T-helper 1 cell treated with Interleukin-12 subunit alpha and Interleukin-12 subunit beta and Interleukin-4 antibody, amounts not matched to agents 30 μg/mL and 1 μg/mL, for 36 hours (primary cell): ENCODE results near the gene ASAP2.

Experiments used
- H3K27ac Mint-ChIP-seq: one replicate; pipeline ENCODE4 v1.8.0; 2021; ENCODE audit warnings: mild to moderate bottlenecking, mixed read lengths
- H3K27me3 Mint-ChIP-seq: one replicate; pipeline ENCODE4 v1.8.0; 2021; ENCODE audit warnings: low read depth, mixed read lengths
- H3K36me3 Mint-ChIP-seq: one replicate; pipeline ENCODE4 v1.8.0; 2021; ENCODE audit warnings: low read depth, mixed read lengths
- H3K4me1 Mint-ChIP-seq: one replicate; pipeline ENCODE4 v1.8.0; 2021; ENCODE audit warnings: low read depth, mixed read lengths
- H3K4me3 Mint-ChIP-seq: one replicate; pipeline ENCODE4 v1.8.0; 2021; ENCODE audit warnings: mild to moderate bottlenecking, moderate library complexity, mixed read lengths
- H3K9me3 Mint-ChIP-seq: one replicate; pipeline ENCODE4 v1.8.0; 2021; ENCODE audit warnings: mixed read lengths

ASAP2 gene

GRCh38 chr2:9378433-9379390 is 172.1 kb downstream of the ASAP2 start:
- Mint-ChIP-seq H3K9me3 (no peaks in the 10 kb centered on the region), H3K4me1 (no peaks in the 10 kb centered on the region), H3K27ac (no peak overlapping the region), H3K4me3 (no peak overlapping the region), H3K27me3 (peaks cover 3% of the 10 kb centered on the region), H3K36me3 (no peaks in the 10 kb centered on the region)

DNA sequence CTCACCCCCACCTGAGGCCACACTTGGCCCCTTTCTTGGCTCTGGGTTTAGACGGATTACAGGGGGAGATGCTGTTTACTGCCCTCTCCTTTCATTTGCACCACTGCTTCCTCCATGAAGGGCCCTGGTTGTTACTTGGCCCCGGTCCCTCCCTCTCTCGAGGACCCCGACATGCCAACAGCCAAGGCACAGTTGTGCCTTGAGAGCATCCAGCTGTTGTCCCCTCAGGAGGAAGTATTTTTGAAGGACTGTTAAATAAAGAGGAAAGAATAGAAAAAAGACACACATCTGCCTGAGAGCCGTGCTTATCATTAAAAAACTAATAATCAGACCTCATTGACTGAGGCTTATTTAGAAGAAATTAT is 172.8 kb downstream of the ASAP2 start:
- Mint-ChIP-seq H3K27ac (no peak overlapping the region), H3K36me3 (no peaks in the 10 kb centered on the region), H3K9me3 (no peaks in the 10 kb centered on the region), H3K4me3 (no peak overlapping the region), H3K27me3 (peaks cover 3% of the 10 kb centered on the region), H3K4me1 (no peaks in the 10 kb centered on the region)

DNA sequence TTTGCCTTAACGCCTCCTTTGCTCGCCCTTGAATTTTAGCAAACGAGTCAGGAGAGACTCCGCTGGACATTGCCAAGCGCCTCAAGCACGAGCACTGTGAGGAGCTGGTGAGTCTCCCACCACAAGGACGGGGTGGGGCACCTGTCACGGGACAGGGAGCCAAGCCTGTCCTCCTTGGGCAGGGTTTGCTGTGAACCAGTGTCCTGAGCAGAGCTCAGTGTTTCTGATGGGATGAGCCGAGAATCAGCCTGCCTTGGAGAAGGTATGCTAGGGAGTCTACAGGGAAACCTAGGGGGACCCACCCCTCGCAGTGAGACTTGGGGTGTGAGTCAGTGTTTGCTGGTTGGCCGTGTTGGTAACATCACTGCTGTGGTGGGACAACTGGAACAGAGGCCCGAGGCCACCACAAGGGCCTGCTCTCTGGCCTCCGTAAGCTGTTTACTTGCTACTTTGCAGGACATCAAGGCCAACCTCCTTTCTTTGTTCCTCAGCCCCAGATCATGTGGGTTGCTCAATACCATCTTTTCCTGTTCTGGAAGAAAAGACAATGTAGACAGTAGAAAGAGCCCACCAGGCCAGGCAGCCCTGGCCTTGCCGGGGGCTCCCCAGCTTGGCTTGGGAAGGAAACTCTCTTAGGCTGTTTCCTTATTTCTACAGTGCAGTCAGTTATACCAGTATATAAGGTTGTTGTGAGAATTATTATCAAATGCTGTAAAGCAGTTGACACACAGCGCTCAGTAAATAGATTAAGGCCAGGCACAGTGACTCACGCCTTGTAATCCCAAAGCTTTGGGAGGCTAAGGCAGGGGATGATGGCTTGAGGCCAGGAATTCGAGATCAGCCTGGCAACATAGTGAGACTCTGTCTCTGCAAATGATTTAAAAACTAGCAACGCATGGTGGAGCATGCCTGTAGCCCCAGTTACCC is 174.4 kb downstream of the ASAP2 start:
- Mint-ChIP-seq H3K27me3 (peaks cover 3% of the 10 kb centered on the region), H3K4me1 (no peaks in the 10 kb centered on the region), H3K36me3 (no peaks in the 10 kb centered on the region), H3K9me3 (no peaks in the 10 kb centered on the region), H3K4me3 (no peak overlapping the region), H3K27ac (no peak overlapping the region)

DNA sequence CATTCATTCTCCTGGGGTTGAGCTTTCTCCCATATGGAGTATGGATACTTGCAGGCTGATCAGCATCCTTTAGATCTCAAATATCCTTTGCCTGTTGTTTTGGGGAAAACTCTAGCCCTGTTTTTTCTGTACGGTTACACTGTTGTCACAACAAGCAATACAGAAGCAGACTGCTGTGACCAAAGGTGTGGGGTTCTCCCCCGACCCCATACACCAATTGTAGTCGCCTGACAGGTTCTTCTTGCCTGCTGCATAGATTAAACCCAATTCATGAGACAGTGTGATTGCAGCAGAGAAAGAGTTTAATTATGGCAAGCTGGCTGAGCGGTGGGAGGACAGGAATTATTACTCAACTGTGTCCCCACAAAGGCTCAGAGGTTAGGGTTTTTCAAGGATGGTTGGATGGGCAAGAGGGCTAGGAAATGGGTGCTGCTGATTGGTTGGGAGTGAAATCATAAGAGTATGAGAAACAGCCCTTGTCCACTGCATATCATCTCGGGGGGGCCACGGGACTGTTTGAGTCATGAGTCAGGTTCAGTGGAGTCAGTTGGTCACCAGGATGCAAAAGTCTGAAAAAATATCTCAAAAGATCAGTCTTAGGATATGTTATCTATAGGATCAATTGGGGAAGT is 176.1 kb downstream of the ASAP2 start:
- Mint-ChIP-seq H3K36me3 (no peaks in the 10 kb centered on the region), H3K4me1 (no peaks in the 10 kb centered on the region), H3K27ac (no peak overlapping the region), H3K27me3 (no peaks in the 10 kb centered on the region), H3K9me3 (no peaks in the 10 kb centered on the region), H3K4me3 (no peak overlapping the region)

DNA sequence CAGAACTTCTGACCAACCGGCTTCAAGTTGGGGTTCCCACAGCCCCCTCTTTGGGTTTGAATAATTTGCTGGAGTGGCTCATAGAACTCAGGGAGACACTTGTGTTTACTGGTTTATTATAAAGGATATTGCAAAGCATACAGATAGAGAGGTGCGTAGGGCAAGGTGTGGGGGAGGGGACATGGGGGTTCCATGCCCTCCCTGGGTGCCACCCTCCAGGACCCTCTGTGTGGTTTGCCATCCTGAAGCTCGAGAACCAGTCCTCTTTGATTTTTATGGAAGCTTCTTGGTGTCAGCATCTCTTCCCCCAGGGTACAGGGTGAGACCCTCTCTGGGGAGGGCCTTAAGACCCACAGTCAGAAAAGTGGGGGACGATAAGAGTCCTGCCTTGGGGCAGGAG is 177.9 kb downstream of the ASAP2 start:
- Mint-ChIP-seq H3K4me1 (no peaks in the 10 kb centered on the region), H3K27me3 (no peaks in the 10 kb centered on the region), H3K36me3 (no peaks in the 10 kb centered on the region), H3K4me3 (no peak overlapping the region), H3K27ac (no peak overlapping the region), H3K9me3 (no peaks in the 10 kb centered on the region)

DNA sequence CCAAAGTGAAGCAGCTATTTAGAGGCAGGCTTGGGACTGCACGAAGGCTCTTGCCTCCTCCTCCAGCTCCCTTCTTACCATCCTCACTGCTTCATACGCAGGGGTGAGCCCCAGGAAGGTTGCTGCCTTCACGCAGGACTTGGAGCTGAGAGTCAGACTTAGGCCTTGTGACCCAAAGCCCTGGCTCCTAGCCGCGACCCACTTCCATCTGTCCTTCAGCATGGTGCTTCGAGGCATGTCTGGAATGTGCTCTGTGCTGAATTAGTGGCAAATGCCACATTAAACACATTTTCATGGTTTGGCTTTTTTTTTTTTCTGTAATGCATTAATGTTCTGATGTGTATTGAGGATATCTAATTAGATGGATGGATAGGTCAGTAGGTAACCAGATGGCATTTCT is 179.2 kb downstream of the ASAP2 start:
- H3K27me3 Mint-ChIP-seq, result no peaks in the 10 kb centered on the region
- no peaks in the 10 kb centered on the region for H3K4me1 Mint-ChIP-seq
- no peaks in the 10 kb centered on the region for H3K9me3 Mint-ChIP-seq
- H3K4me3 Mint-ChIP-seq, result no peak overlapping the region
- no peaks in the 10 kb centered on the region for H3K36me3 Mint-ChIP-seq
- no peak overlapping the region for H3K27ac Mint-ChIP-seq

- no peaks in the 10 kb centered on the region for H3K27me3 Mint-ChIP-seq
- no peaks in the 10 kb centered on the region for H3K9me3 Mint-ChIP-seq
- no peaks in the 10 kb centered on the region for H3K4me1 Mint-ChIP-seq
- no peaks in the 10 kb centered on the region for H3K36me3 Mint-ChIP-seq
- H3K27ac Mint-ChIP-seq, result no peak overlapping the region
- no peak overlapping the region for H3K4me3 Mint-ChIP-seq
Measured at GRCh38 chr2:9388199-9388681, 181.6 kb downstream of the ASAP2 start.

DNA sequence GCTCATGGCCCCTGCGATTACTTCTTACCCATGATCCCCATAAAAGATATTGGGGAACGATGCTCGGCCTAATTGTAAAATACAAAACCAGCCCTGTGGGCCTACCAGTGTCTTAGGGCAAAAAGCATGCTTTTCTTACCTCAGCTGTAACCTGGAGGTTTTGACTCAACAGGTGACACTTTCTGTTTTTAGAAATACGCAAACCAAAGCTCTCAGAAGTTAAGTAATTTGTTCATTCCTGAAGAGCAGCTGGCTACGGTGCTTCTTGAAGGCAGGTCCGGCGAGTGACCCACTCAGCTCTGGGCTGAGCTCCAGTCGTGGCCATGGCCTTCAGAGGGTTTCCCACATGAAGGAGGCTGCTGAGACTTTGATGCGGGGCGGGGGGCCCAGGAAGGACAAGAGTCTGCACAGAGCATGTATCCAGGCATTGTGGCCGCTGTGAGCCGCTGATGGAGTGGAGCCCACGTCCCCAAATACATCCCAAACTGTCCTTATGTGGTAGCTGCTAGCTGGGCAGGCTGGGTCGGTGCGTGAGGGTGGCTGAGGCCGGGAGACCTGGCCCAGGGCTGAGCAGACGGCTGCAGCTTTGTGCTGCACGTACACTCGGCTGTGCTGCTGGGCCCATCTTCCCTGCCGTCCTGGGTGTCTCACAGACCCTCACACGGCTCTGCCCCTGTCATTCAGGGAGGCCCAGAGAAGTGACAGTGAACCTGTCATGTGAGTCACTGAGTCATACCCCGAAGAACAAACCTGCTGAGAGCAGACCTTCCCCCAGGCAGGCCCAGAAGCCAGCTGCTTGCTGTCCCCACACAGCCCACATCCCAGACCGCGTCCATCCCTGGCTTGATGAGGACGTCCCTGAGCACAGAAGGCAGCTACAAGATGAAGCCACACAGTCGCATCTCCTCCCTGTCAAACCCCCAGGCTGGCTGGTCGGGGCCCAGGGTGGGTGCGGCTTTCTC is 182.6 kb downstream of the ASAP2 start:
- no peaks in the 10 kb centered on the region for H3K27me3 Mint-ChIP-seq
- H3K27ac Mint-ChIP-seq, result no peak overlapping the region
- H3K4me1 Mint-ChIP-seq, result no peaks in the 10 kb centered on the region
- no peak overlapping the region for H3K4me3 Mint-ChIP-seq
- no peaks in the 10 kb centered on the region for H3K36me3 Mint-ChIP-seq
- H3K9me3 Mint-ChIP-seq, result no peaks in the 10 kb centered on the region

DNA sequence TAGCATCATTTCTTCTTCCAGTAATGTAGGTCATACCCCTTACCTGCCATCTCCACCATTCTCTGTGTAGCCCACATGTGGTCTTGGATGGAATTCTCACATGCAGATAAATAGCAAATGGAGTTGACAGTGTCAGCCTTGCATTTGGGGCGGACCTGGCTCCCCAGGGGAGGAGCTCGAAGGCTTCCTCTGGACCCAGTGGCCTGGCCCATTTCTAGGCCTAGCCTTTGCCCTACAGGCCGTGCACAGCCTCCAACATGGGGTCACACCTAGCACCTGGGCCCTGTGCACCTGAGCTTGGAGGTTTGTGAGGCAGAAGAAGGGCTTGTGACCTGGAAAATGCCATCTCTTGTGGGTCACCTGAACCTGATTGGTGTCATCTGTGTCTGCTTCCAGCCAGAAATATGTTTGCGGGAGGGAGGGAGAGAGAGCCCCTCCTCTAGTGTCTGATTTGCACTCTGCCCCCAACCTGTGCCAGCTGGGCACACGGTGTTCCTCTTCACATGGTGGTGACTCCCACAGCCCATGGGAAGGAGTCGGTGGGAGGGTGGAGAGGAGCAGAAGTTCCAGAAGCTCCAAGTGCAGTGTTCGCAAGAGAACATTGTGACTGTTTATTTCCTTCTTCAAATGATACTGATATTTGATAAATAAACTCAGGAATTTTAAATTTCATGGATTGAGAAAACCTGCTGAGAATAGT is 183.7 kb downstream of the ASAP2 start:
- no peaks in the 10 kb centered on the region for H3K27me3 Mint-ChIP-seq

DNA sequence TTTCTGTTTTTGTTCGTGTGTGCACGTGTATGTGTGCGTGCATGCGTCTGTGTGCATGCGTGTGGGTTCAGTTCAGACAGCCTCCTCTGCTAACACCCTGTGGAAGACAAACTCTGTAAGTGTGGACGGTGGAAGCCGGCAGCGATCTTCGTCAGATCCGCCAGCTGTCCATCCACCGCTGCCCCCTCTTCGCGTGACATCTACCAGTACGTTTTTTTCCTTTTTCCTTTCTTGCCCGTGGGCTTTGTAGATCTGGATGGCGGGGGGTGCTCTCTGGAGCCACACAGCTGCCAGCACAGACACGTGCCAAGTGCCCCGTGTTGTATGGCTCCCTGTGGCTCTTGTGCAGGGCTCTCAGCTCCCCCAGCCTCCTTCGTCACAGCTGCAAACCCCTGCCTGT is 184.4 kb downstream of the ASAP2 start:
- Mint-ChIP-seq H3K36me3 (no peaks in the 10 kb centered on the region), H3K27ac (no peak overlapping the region), H3K27me3 (no peaks in the 10 kb centered on the region), H3K4me1 (no peaks in the 10 kb centered on the region), H3K4me3 (no peak overlapping the region), H3K9me3 (no peaks in the 10 kb centered on the region)

More for the DNA sequence above, 183.7 kb downstream of the ASAP2 start:
- no peaks in the 10 kb centered on the region for H3K36me3 Mint-ChIP-seq
- H3K4me3 Mint-ChIP-seq, result no peak overlapping the region
- no peaks in the 10 kb centered on the region for H3K9me3 Mint-ChIP-seq
- H3K4me1 Mint-ChIP-seq, result no peaks in the 10 kb centered on the region
- no peak overlapping the region for H3K27ac Mint-ChIP-seq

GRCh38 chr2:9391961-9392720 is 185.5 kb downstream of the ASAP2 start:
- Mint-ChIP-seq H3K4me3 (no peak overlapping the region), H3K9me3 (no peaks in the 10 kb centered on the region), H3K4me1 (no peaks in the 10 kb centered on the region), H3K36me3 (no peaks in the 10 kb centered on the region), H3K27ac (no peak overlapping the region), H3K27me3 (no peaks in the 10 kb centered on the region)

DNA sequence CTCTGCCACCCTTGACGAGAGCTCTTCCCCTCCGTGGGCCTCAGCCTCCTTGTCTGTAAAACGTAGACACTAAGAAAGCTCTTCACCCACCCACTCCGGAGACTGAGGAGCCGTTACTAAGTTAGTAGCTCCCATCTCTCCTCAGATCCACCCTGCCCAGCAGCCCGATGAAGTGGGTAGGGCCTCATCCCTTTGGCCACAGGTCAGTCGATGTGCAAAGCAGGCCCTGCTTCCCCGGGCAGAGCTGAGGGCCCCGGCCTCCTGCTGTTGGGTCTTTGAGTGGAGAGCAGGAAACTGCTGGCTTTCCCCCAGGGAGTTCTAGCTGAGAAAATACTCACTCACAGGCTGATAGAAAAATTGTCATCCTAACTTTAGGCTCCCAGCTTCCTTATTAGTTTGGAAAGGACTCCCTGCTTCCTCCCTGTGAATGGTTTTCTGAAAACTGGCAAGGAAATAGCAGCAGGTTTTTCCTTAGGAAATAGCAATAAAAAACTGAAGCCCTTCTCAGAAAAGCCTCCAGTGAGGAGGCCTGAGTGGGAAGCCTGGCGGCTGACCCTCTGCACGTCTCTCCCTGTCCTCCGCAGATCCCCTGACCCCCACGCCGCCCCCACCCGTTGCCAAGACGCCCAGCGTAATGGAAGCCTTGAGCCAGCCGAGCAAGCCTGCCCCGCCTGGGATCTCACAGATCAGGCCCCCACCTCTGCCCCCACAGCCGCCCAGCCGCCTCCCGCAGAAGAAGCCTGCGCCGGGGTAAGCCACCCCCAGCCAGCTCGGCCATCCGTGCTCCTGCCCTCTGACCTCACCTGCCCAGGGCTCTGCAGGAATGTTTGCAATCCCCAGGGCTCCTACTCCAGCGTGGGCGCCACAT is 186.5 kb downstream of the ASAP2 start:
- no peaks in the 10 kb centered on the region for H3K36me3 Mint-ChIP-seq
- no peak overlapping the region for H3K4me3 Mint-ChIP-seq
- H3K27ac Mint-ChIP-seq, result no peak overlapping the region
- H3K4me1 Mint-ChIP-seq, result no peaks in the 10 kb centered on the region
- no peaks in the 10 kb centered on the region for H3K27me3 Mint-ChIP-seq
- no peaks in the 10 kb centered on the region for H3K9me3 Mint-ChIP-seq
